ENCODE data around the gene CLK3.

DNA sequence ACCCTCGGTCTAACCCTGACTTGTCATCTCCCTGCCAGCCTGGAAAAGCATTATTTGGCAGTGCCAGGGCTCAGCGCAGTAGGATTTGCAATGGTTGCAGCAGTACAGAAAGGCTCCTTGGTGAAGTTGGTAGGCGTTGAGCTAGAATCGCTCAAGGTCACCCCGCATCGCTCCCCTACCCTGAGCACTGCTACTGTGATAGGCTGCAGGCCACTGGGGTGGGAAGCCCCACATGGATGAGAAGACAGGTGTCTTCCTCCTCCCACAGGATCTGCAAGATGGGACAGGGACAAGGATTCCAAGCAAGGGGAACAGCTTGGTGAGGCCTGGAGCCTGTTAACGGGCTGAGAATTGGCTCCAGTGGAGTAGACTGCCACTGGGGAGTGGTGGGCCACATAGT is 10.7 kb downstream of the CLK3 start:
- TF ChIP-seq, protein P1, sequence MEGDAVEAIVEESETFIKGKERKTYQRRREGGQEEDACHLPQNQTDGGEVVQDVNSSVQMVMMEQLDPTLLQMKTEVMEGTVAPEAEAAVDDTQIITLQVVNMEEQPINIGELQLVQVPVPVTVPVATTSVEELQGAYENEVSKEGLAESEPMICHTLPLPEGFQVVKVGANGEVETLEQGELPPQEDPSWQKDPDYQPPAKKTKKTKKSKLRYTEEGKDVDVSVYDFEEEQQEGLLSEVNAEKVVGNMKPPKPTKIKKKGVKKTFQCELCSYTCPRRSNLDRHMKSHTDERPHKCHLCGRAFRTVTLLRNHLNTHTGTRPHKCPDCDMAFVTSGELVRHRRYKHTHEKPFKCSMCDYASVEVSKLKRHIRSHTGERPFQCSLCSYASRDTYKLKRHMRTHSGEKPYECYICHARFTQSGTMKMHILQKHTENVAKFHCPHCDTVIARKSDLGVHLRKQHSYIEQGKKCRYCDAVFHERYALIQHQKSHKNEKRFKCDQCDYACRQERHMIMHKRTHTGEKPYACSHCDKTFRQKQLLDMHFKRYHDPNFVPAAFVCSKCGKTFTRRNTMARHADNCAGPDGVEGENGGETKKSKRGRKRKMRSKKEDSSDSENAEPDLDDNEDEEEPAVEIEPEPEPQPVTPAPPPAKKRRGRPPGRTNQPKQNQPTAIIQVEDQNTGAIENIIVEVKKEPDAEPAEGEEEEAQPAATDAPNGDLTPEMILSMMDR (conservative IDR thresholded peaks at IDR 0.05; ENCODE audit: low read length), result no peak
- TF ChIP-seq EZH2phosphoT487 (IDR thresholded peaks at IDR 0.05; ENCODE audit: borderline replicate concordance, low read depth, low read length), result no peak

All from OCI-LY7 (cell line).